SJCRH30 (cell line): ENCODE data around the gene NT5C2. TPM values are rescaled to one million over a fixed set of nuclear protein-coding genes. Genes with fewer than 3 reads are reported as not detected.
A peak's percentile ranks its signal among the peaks of the same experiment; 100 is the strongest.
"Not testable (repeated sequence)": the region's sequence is repeated elsewhere in the genome, so short reads cannot be mapped to it uniquely, and the experiment has no call there.

Experiments
- DNase-seq, 2 experiments: peaks; one replicate each; pipeline ENCODE4 v3.0.0-alpha.2; 2015 to 2020
- H3K27ac ChIP-seq: fragments of 250-450 bp; sonication (Bioruptor Pico); 2 replicates; pipeline ENCODE4 v1.5.1; 2020; ENCODE audit warnings: mild to moderate bottlenecking, moderate library complexity
- H3K27me3 ChIP-seq: fragments of 250-450 bp; sonication (Bioruptor Pico); 2 replicates; pipeline ENCODE4 v1.5.1; 2020; ENCODE audit warnings: mild to moderate bottlenecking, moderate library complexity
- H3K36me3 ChIP-seq: fragments of 250-450 bp; sonication (Bioruptor Pico); 2 replicates; pipeline ENCODE4 v1.5.1; 2020; ENCODE audit warnings: mild to moderate bottlenecking, moderate library complexity
- H3K4me1 ChIP-seq: fragments of 250-450 bp; sonication (Bioruptor Pico); 2 replicates; pipeline ENCODE4 v1.5.1; 2020; ENCODE audit warnings: mild to moderate bottlenecking, moderate library complexity
- H3K4me3 ChIP-seq: fragments of 250-450 bp; sonication (Bioruptor Pico); 2 replicates; pipeline ENCODE4 v1.5.1; 2020; ENCODE audit warnings: mild to moderate bottlenecking, moderate library complexity
- H3K9me3 ChIP-seq: fragments of 250-450 bp; sonication (Bioruptor Pico); replicated peaks from 2 replicates; pipeline ENCODE4 v1.5.1; 2020; ENCODE audit warnings: mild to moderate bottlenecking, moderate library complexity
- total RNA-seq: library from RNA; depleted of rRNA; stranded (reverse); fragments of >200 nt; shearing (Covaris generic); gene quantifications from 2 replicates; pipeline ENCODE4 v1.2.3, GENCODE V29; 2014

The NT5C2 gene
- total RNA-seq, 1 experiment from 2014 or later: 77.0 TPM

DNA sequence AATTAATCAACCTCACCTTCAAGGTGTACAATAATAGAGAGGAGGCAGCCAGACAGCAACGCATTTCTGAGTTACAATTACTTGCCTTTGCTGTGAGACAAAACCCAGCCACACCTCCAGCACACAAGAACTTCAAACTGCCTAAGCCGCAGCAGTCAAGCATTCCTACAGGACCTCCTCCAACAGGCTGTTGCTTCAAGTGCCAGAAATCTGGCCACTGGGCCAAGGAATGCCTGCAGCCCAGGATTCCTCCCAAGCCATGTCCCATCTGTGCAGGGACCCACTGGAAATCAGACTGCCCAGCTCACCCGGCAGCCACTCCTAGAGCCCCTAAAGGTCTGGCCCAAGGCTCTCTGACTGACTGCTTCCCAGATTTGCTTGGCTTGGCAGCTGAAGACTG is 14.6 kb upstream of the NT5C2 start:
- H3K4me1 ChIP-seq, H3K9me3 ChIP-seq, H3K27me3 ChIP-seq, H3K27ac ChIP-seq, DNase-seq, H3K36me3 ChIP-seq, H3K4me3 ChIP-seq: not testable (repeated sequence)

DNA sequence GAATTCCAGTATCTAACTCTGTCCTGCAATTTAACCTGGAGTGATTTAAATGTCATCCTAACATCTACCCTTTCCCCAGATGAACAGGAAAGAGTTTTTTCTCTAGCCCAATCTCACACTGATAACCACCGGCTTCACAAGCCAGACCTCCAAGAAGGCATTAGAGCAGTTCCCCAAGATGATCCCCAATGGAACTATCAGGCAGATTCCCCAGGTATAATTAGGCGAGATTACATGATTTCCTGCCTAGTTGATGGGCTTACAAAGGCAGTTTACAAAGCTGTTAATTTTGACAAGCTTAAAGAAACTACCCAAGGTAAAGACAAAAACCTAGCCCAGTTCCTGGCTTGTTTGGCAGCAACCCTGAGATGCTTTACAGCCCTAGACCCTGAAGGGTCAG is 14.1 kb upstream of the NT5C2 start:
- Histone ChIP-seq H3K27ac (no peak overlapping the region), H3K4me1 (no peaks in the 10 kb centered on the region), H3K4me3 (no peak overlapping the region), H3K9me3 (peaks cover 8% of the 10 kb centered on the region), H3K27me3 (no peaks in the 10 kb centered on the region), H3K36me3 (no peaks in the 10 kb centered on the region)
- DNase-seq: no peak

DNA sequence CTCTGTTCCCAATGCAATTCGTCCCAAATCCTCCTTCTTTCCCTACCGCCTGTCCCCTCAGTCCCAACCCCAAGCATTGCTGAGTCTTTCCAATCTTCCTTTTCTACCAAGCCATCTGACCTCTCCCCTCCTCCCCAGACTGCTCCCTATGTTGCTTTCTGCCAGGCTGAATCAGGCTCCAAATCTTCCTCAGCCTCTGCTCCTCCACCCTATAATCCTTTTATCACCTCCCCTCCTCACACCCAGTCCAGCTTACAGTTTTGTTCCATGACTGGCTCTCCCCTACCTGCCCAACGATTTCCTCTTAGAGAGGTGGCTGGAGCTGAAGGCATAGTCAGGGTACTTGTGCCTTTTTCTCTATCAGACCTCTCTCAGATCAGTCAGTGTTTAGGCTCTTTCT is 13.6 kb upstream of the NT5C2 start:
- not testable (repeated sequence) for H3K36me3 ChIP-seq, H3K4me1 ChIP-seq, H3K9me3 ChIP-seq, H3K27ac ChIP-seq, H3K4me3 ChIP-seq, DNase-seq, H3K27me3 ChIP-seq

DNA sequence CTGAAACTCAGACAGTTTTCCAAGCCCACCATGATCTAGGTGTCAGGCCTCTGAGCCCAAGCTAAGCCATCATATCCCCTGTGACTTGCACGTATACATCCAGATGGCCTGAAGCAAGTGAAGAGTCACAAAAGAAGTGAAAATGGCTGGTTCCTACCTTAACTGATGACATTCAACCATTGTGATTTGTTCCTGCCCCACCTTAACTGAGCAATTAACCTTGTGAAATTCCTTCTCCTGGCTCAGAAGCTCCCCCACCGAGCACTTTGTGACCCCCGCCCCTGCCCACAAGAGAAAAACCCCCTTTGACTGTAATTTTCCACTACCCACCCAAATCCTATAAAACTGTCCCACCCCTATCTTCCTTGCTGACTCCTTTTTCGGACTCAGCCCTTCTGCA is 12.3 kb upstream of the NT5C2 start:
- not testable (repeated sequence) for H3K27me3 ChIP-seq, H3K9me3 ChIP-seq, H3K4me1 ChIP-seq, H3K36me3 ChIP-seq, H3K27ac ChIP-seq, DNase-seq, H3K4me3 ChIP-seq

DNA sequence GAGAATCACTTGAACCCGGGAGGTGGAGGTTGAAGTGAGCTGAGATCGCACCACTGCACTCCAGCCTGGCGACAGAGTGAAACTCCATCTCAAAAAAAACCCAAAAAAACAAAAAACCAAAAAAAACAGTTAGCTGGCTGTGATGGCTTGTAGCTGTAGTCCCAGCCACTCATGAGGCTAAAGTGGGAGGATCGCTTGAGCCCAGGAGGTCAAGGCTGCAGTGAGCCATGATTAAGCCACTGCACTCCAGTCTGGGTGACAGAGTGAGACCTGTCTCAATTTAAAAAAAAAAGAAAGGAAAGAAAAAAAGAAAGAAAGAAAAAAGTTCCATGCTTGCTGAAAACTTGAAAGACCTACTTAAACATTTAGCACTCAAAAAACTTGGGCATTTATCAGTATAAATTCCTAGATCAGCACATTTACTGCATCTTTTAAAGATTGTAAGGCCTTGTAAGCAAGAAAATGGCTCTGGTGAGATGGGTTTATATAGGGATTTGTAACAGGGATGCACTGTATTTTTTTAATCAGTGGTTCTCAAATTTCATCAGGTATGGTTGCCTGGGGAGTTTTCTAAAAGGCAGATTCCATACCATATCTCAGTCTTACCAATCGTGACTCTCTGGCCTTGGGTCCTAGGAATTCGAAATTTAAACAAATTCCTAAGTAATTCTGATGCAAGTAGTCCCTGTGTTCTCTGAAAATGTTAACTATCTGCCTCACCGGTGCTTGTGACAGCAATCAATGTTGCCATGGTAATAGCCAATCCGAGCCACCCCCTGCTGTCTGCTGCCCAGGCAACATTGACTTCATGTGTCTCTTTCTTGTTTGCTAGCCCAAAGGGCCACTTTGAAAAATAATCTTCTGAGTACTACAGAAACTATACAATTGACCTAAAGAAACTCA is 11.5 kb upstream of the NT5C2 start:
- peaks cover 3% of the 10 kb centered on the region; the same call in 1 of the 2 replicates for H3K9me3 ChIP-seq
- H3K4me1 ChIP-seq: no peaks in the 10 kb centered on the region
- H3K4me3 ChIP-seq: no peak overlapping the region
- no peak overlapping the region for H3K27ac ChIP-seq
- H3K27me3 ChIP-seq: no peaks in the 10 kb centered on the region
- DNase-seq: no peak
- H3K36me3 ChIP-seq: no peaks in the 10 kb centered on the region

DNA sequence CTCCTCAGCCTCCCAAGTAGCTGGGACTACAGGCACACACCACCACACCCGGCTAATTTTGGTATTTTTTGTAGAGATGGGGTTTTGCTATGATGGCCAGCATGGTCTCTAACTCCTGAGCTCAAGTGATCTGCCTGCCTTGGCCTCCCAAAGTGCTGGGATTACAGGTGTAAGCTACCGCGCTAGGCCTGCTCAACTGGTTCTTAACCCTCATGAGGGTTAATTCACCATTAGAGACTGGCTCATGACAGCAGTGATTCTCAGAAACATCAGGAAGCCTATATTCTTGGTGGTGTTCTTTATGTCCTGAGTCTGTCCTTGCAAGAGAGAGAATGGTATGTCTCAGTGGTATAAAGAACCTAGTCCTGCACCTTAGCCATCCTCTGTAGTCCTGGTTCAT is 10.4 kb upstream of the NT5C2 start:
- H3K27me3 ChIP-seq: no peaks in the 10 kb centered on the region
- H3K4me1 ChIP-seq: no peaks in the 10 kb centered on the region
- H3K27ac ChIP-seq: no peak overlapping the region

DNA sequence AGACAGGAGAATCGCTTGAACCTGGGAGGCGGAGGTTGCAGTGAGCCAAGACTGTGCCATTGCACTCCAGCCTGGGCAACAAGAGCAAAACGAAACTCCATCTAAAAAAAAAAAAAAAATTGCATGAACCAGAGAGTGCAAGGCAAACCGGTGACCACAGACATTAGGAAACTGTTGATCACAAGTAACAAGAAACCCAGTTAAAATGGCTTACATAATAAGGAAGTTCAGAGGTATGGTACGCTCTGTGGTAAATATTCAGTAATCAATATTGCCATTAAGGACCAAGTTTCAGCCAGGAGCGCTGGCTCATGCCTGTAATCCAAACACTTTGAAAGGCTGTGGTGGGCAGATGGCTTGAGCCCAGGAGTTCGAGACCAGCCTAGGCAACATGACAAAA is 9.2 kb upstream of the NT5C2 start:
- H3K36me3 ChIP-seq: no peaks in the 10 kb centered on the region
- DNase-seq: no peak
- no peak overlapping the region for H3K27ac ChIP-seq
- H3K27me3 ChIP-seq: no peaks in the 10 kb centered on the region
- no peaks in the 10 kb centered on the region; the same call in 1 of the 2 replicates for H3K4me1 ChIP-seq
- no peak overlapping the region for H3K4me3 ChIP-seq
- peaks cover 2% of the 10 kb centered on the region; the same call in 1 of the 2 replicates for H3K9me3 ChIP-seq

More for the DNA sequence above, 10.4 kb upstream of the NT5C2 start:
- peaks cover 3% of the 10 kb centered on the region; the same call in 1 of the 2 replicates for H3K9me3 ChIP-seq
- no peak overlapping the region for H3K4me3 ChIP-seq
- no peak for DNase-seq
- no peaks in the 10 kb centered on the region for H3K36me3 ChIP-seq

DNA sequence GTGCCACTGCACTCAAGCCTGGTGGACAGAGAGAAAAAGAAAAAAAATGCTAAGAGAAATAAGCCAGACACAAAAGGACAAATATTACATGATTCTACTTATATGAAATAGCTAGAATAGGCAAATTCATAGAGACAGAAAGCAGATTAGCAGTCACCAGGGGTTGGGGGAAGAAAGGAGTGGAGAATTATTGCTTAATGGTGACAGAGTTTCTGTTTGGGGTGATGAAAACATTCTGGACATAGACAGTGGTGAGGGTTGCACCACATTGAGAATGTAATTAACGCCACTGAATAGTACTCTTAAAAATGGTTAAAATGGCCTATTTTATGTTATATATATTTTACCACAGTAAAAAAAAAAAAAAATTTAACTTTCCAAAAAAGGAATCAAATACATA is 6.4 kb upstream of the NT5C2 start:
- Histone ChIP-seq H3K9me3 (no peaks in the 10 kb centered on the region), H3K36me3 (no peaks in the 10 kb centered on the region), H3K4me3 (no peak overlapping the region), H3K27me3 (no peaks in the 10 kb centered on the region), H3K4me1 (peaks cover 3% of the 10 kb centered on the region; the same call in 1 of the 2 replicates), H3K27ac (no peak overlapping the region)
- no peak for DNase-seq

DNA sequence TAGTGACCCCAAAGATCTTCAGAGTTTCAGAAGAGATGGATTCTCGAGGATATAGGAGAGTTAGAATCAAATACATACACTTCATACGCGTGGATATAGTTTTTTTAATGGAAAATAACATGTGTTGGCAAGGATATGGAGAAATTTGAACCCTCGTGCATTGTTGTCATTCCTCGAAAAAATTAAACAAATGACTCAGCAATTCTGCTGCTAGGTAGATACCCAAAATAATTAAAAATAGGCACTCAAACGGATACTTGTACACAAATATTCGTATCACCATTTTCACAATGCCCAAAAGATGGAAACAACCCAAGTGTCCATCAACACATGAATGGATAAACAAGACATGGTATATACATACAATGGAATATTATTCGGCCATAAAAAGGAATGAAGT is 5.6 kb upstream of the NT5C2 start:
- Histone ChIP-seq H3K27ac (no peak overlapping the region), H3K4me1 (peaks cover 5% of the 10 kb centered on the region; the same call in 1 of the 2 replicates), H3K9me3 (no peaks in the 10 kb centered on the region), H3K4me3 (no peak overlapping the region), H3K36me3 (no peaks in the 10 kb centered on the region), H3K27me3 (no peaks in the 10 kb centered on the region)
- no peak for DNase-seq

DNA sequence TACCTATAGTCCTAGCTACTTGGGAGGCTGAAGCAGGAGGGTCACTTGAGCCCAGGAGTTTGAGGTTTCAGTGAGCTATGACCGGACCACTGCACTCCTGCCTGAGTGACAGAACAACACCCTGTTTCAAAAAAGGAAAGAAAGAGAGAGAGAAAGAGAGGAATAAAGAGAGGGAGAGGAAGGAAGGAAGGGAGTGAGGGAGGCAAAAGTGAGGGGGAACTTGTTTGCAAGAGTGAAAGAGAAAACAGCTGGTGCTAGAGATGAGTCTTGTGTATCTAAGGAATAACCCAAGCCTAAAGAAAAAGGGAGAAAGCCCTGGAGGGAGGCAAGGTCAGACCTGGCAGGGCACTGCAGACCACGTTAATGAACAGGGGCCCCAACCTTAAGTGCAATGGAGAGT is 4.8 kb upstream of the NT5C2 start:
- no peak overlapping the region for H3K27ac ChIP-seq
- no peak overlapping the region for H3K4me3 ChIP-seq
- H3K4me1 ChIP-seq: peaks cover 8% of the 10 kb centered on the region; the same call in 1 of the 2 replicates
- no peaks in the 10 kb centered on the region for H3K9me3 ChIP-seq
- no peak for DNase-seq
- H3K36me3 ChIP-seq: no peaks in the 10 kb centered on the region
- no peaks in the 10 kb centered on the region for H3K27me3 ChIP-seq

DNA sequence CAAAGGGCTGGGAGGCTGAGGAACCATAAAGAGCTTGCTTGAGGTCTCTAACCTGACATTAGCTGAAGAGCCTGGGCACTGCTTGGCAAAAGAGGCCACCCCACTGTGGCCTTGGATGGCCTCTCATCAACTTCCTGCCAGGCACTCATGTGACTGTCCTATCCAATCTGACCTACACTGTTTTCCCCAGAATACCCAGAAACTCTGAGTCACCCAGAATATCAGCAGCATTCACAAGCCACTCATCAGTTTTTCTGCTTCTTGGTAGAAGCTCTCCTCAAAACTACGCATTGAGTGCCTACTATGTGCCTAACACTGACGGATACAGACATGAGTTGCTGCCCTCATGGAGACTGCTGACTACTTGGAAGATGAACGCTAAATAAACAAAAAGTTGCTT is 4.1 kb upstream of the NT5C2 start:
- peak; percentile 13 to 36 for DNase-seq
- no peaks in the 10 kb centered on the region for H3K36me3 ChIP-seq
- H3K9me3 ChIP-seq: no peaks in the 10 kb centered on the region
- H3K4me1 ChIP-seq: peaks cover 8% of the 10 kb centered on the region; the same call in 1 of the 2 replicates
- H3K4me3 ChIP-seq: no peak overlapping the region
- no peaks in the 10 kb centered on the region for H3K27me3 ChIP-seq
- no peak overlapping the region for H3K27ac ChIP-seq

DNA sequence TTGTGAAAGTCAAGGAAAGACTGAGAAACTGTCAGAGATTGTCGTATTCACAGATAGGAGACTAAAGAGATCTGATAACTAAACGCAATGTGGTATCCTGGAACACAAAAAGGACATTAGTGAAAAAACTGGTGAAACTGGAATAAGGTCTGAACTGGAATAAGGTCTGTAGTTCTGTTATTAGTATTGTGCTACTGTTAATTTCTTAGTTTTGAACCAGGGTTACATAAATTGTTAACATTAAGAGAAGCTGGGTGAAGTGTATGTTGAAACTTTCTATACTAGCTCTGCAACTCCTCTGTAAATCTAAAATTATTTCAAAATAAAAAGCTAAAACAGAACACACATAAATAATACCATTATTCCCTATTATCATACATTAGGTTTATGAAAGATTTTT is 3.4 kb upstream of the NT5C2 start:
- Histone ChIP-seq H3K27me3 (no peaks in the 10 kb centered on the region), H3K9me3 (no peaks in the 10 kb centered on the region), H3K4me1 (peaks cover 8% of the 10 kb centered on the region; the same call in 1 of the 2 replicates), H3K27ac (no peak overlapping the region), H3K36me3 (no peaks in the 10 kb centered on the region), H3K4me3 (no peak overlapping the region)
- DNase-seq: no peak

DNA sequence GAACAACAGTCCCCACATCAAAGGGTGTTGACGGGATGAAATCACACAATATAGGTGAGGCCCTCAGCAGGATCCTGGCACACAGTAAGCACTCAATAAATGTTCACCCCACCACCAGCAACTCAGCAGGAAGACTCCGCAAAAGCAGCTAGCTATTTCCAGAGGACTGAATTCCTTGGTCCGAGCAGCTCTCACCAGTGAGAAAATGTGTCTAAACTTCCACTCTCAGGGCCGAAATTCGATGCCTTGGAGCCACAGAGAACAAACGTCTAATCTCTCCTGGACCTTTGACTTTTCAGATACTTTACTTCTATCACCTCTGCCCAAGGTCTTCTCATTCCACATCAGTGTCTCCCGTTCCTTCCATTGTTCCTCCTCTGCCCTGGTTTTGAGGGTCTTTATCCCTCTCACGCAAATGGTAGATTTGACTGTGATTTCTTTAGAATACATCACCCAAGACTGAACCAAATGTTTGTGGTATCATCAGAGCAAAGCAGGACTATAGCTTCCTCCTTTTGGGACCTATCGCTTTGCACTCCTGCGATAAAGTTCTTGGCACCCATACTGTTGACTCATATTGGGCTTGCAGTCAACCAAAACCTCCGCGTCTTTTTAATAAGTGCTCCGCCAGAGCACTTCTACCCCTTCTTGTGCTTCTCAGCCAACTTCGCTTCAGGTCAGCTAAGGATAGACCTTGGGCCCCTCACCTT is 903 bp upstream of the NT5C2 start:
- DNase-seq: no peak
- Histone ChIP-seq H3K27me3 (no peaks in the 10 kb centered on the region), H3K27ac (no peak overlapping the region), H3K36me3 (no peaks in the 10 kb centered on the region), H3K9me3 (no peaks in the 10 kb centered on the region), H3K4me1 (peaks cover 11% of the 10 kb centered on the region; the same call in 1 of the 2 replicates), H3K4me3 (peak overlapping the region; percentile 97)

DNA sequence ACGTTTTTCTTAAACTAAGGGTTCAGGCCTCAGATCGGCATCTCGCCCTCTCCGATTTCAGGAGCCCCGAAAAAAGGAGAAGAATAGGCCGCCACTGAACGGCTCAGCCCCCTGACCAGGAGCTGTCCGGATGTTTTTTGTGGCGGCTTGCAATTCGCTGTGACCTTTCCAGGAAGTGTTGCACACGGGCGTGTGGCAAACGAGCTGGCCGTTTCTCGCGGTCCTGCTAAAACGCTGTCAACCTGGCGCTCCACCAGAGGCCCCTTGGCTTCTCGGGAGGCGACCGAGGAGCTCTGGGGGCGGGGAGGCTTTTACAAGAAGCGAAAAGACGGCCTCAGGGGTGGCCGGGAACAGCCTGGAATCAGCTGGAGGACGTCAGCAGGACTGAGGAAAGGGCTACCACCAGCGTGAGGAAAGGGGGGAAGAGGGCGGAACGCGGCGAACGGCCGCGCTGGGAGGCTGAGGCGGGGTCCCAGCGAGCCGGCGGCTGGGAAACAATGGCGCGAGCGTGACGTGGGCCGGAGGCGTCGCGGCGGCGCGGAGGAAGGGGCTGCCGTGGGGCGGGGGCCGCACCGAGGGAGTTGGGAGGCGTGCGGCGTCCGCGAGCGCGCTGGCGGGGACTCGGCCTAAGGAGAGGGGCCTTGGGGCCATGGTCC is 493 bp downstream of the NT5C2 start:
- DNase-seq: peak; percentile 77 to 78
- peaks cover 1% of the 10 kb centered on the region; the same call in 1 of the 2 replicates for H3K36me3 ChIP-seq

DNA sequence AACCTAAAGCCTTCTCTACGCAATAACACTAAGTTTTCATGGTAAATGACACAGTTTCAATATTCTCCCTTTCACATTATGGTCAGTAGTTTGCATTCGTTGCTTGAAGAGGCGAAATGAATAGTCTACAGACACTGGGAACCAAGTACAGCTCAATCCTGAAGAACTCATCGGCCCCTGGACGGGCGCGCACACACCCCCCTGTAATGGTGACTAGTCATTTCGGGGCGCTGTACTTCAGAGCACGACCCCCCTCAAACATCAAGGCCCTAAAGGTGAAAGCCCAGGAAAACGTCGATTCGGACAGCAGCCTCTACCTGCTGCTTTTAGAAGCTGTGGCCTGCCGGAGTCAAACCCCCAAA is 1.0 kb downstream of the NT5C2 start:
- H3K36me3 ChIP-seq: peaks cover 2% of the 10 kb centered on the region; the same call in 1 of the 2 replicates
- H3K27me3 ChIP-seq: no peaks in the 10 kb centered on the region
- peak overlapping the region; percentile 81 for H3K27ac ChIP-seq
- peaks cover 16% of the 10 kb centered on the region; the same call in 1 of the 2 replicates for H3K4me1 ChIP-seq
- peak overlapping the region; percentile 97 for H3K4me3 ChIP-seq
- H3K9me3 ChIP-seq: no peaks in the 10 kb centered on the region
- DNase-seq: peak; percentile 25 to 37

More for the DNA sequence above, 493 bp downstream of the NT5C2 start:
- Histone ChIP-seq H3K27me3 (no peaks in the 10 kb centered on the region), H3K4me1 (peaks cover 16% of the 10 kb centered on the region; the same call in 1 of the 2 replicates), H3K9me3 (no peaks in the 10 kb centered on the region), H3K27ac (peak overlapping the region; percentile 81), H3K4me3 (peak overlapping the region; percentile 97)
